Epidermal melanocyte (primary cell): Measurements from ENCODE around the gene TBC1D10A.

Source experiments
- DNase-seq: peaks from one replicate; pipeline ENCODE4 v3.0.0; 2011; ENCODE audit warnings: low spot score; ENCODE audit not compliant: insufficient read length

TBC1D10A gene

GRCh38 chr22:30268331-30268730 is 58.4 kb downstream of the TBC1D10A start:
- DNase-seq, result no peak

GRCh38 chr22:30267382-30268302 is 59.1 kb downstream of the TBC1D10A start:
- no peak for DNase-seq

- DNase-seq, result no peak
Observed at GRCh38 chr22:30266445-30267381, 60.0 kb downstream of the TBC1D10A start, which contains the start of gene OSM. Gene OSM, minus strand, starts transcription at chr22:30266851. Its CDS starts 52 bp downstream, at chr22:30266799.

- no peak for DNase-seq
Observed at GRCh38 chr22:30265823-30266444, 60.8 kb downstream of the TBC1D10A start.

- no peak for DNase-seq
Observed at GRCh38 chr22:30265131-30265720, 61.5 kb downstream of the TBC1D10A start.

GRCh38 chr22:30263883-30264282 is 62.9 kb downstream of the TBC1D10A start:
- DNase-seq, result no peak

GRCh38 chr22:30262917-30263741 is 63.6 kb downstream of the TBC1D10A start:
- DNase-seq, result peak; percentile 77

GRCh38 chr22:30262112-30262511 is 64.6 kb downstream of the TBC1D10A start:
- DNase-seq, result no peak

- DNase-seq, result no peak
Observed at GRCh38 chr22:30261134-30261533, 65.6 kb downstream of the TBC1D10A start.

- no peak for DNase-seq
Observed at GRCh38 chr22:30260682-30261081, 66.1 kb downstream of the TBC1D10A start.

GRCh38 chr22:30260276-30260675 is 66.5 kb downstream of the TBC1D10A start:
- no peak for DNase-seq

GRCh38 chr22:30254314-30254713 is 72.4 kb downstream of the TBC1D10A start:
- DNase-seq, result no peak

- DNase-seq, result no peak
Observed at GRCh38 chr22:30253205-30253852, 73.4 kb downstream of the TBC1D10A start.

- DNase-seq, result no peak
Observed at GRCh38 chr22:30252411-30253204, 74.1 kb downstream of the TBC1D10A start.

- DNase-seq, result no peak
Observed at GRCh38 chr22:30251711-30252110, 75.0 kb downstream of the TBC1D10A start.

GRCh38 chr22:30250661-30251267 is 76.0 kb downstream of the TBC1D10A start:
- no peak for DNase-seq

GRCh38 chr22:30250039-30250565 is 76.6 kb downstream of the TBC1D10A start:
- no peak for DNase-seq
